GM21390 (cell line): ENCODE measurements around the gene MSL3B.
A peak's percentile ranks its signal among the peaks of the same experiment; 100 is the strongest.
"Not testable (repeated sequence)": the region's sequence is repeated elsewhere in the genome, so short reads cannot be mapped to it uniquely, and the experiment has no call there.

Experiments
- ATAC-seq: cut with Tn5 transposase; IDR thresholded peaks from one replicate; pipeline ENCODE4 v1.9.1; 2021; ENCODE audit not compliant: unreplicated experiment

MSL3B gene

GRCh38 chr2:233867993-233868532 is at the start of gene MSL3B:
TSS of gene MSL3B (minus strand) at chr2:233868386.
- peak; percentile 61 for ATAC-seq

GRCh38 chr2:233917116-233917515 is 48.9 kb upstream of the MSL3B start, which contains the start of gene TRPM8:
TSS of gene TRPM8 (plus strand) at chr2:233917373. CDS start at chr2:233926538, 9,165 bp downstream.
- no peak for ATAC-seq

GRCh38 chr2:233915128-233915527 is 46.9 kb upstream of the MSL3B start:
- no peak for ATAC-seq

GRCh38 chr2:233912691-233913423 is 44.7 kb upstream of the MSL3B start:
- ATAC-seq: no peak

- ATAC-seq: no peak
Observed at GRCh38 chr2:233907627-233908026, 39.4 kb upstream of the MSL3B start.

- no peak for ATAC-seq
Observed at GRCh38 chr2:233905945-233906344, 37.8 kb upstream of the MSL3B start.

GRCh38 chr2:233901884-233902283 is 33.7 kb upstream of the MSL3B start:
- ATAC-seq: no peak

- no peak for ATAC-seq
Observed at GRCh38 chr2:233901367-233901766, 33.2 kb upstream of the MSL3B start.

- ATAC-seq: not testable (repeated sequence)
Observed at GRCh38 chr2:233896253-233896652, 28.1 kb upstream of the MSL3B start.

- ATAC-seq: no peak
Observed at GRCh38 chr2:233892793-233893192, 24.6 kb upstream of the MSL3B start.

- ATAC-seq: no peak
Observed at GRCh38 chr2:233882353-233882752, 14.2 kb upstream of the MSL3B start.

- ATAC-seq: not testable (repeated sequence)
Observed at GRCh38 chr2:233872125-233872524, 3.9 kb upstream of the MSL3B start.

GRCh38 chr2:233871432-233871831 is 3.2 kb upstream of the MSL3B start:
- ATAC-seq: no peak

GRCh38 chr2:233866479-233866878 is 1.7 kb downstream of the MSL3B start:
- no peak for ATAC-seq

- no peak for ATAC-seq
Observed at GRCh38 chr2:233865838-233866237, 2.3 kb downstream of the MSL3B start.

- ATAC-seq: no peak
Observed at GRCh38 chr2:233862261-233862768, 5.9 kb downstream of the MSL3B start.

GRCh38 chr2:233858331-233858730 is 9.9 kb downstream of the MSL3B start:
- no peak for ATAC-seq

- no peak for ATAC-seq
Observed at GRCh38 chr2:233857511-233858141, 10.6 kb downstream of the MSL3B start.

- no peak for ATAC-seq
Observed at GRCh38 chr2:233856184-233856583, 12.0 kb downstream of the MSL3B start.

GRCh38 chr2:233855345-233855744 is 12.8 kb downstream of the MSL3B start:
- ATAC-seq: no peak

- ATAC-seq: peak; percentile 96
Observed at GRCh38 chr2:233854241-233854981, 13.8 kb downstream of the MSL3B start, which contains the start of gene HJURP. TSS of gene HJURP (minus strand) at chr2:233854535. CDS start at chr2:233854500, 35 bp downstream.
